NCI-H2196 treated with DMSO at 0.1 percent for 48 hours (cell line): ENCODE results near the gene LDAH.

Source experiments
- DNase-seq: peaks from one replicate; lab custom pipeline; 2025; ENCODE audit not compliant: unreplicated experiment; lab: John Stamatoyannopoulos, UW

Gene LDAH

DNA sequence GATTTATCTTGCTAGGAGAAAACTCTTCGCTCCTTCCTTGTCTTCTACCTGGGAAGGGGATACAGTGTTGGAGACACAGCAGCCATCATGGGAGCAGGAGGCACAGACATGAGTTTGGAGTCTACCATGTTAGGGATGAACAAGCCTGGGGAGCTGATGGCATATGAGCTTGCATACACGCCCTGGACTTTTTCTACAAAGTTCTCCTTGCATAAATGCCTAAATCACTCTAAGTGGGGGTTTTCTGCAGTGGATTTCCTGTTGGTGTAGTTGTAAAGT, 168.4 kb downstream of the LDAH start:
- DNase-seq: no peak

DNA sequence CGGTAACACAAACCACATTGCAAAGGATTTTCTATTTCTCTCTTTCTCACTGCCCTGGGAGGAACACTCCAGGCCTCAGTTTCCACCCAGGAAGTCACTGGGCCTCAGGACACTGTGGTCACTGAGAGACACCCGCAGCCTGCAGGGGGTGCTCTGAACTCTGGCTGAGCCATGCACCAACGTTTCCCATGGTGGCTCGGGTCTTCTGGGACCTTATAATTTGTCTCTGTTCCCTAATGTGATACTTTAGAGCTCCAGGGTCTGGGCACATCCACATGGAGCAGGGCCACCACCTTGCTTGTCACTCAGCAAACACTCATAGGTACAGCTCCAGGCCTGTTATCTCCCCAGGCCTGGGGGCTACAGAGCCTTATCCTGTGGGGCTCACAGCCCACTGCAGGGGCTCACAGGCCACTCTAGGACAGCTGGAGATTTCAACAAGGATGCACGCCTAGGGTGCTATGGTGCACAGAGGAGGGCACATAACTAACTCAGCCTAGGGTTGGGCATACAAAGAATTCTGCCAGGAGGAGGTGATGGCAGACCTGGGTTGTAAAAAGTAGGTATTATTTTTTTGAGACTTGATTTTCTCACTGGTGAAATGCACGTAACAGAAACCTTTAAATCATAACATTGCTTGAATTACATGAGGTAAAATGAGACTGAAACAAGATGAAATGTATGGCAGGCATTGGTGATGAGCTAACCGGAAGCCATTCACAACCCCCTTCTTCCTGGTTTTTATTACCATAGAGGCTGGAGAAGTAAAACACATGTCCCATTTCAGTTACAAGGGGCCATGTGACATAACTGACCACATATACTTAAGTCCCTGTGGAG, 169.0 kb downstream of the LDAH start:
- no peak for DNase-seq

- no peak for DNase-seq
These were observed 170.0 kb downstream of the LDAH start for GRCh38 chr2:20652673-20653575.

DNA sequence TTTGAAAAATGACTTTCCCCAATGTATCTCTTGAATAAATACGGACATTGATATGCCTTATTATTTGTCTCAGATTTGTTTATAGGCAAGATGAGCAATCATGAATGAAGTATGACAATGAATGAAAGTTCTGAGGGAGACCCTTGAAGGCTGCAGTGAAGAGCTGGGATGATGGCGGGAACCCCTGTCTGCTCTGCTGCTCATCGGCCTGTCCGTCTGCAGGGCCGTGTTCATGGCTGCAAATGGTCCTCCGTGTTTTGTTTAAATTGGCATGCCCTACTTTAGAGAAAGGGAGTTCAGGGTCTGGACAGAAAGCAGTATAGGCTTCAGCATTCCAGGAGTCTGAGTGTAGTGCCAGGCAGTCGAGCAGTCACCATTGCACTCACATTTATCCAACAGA, 170.8 kb downstream of the LDAH start:
- no peak for DNase-seq

- DNase-seq: no peak
These were observed 171.2 kb downstream of the LDAH start for GRCh38 chr2:20651731-20652099.

GRCh38 chr2:20650877-20651730, 171.8 kb downstream of the LDAH start, which contains the start of gene HS1BP3:
Gene HS1BP3 (minus strand): TSS chr2:20651098. CDS start chr2:20651063, 35 bp downstream.
- peak; percentile 52 for DNase-seq

GRCh38 chr2:20650393-20650876, 172.5 kb downstream of the LDAH start:
- DNase-seq: no peak

- no peak for DNase-seq
These were observed 172.9 kb downstream of the LDAH start for GRCh38 chr2:20649976-20650375.

DNA sequence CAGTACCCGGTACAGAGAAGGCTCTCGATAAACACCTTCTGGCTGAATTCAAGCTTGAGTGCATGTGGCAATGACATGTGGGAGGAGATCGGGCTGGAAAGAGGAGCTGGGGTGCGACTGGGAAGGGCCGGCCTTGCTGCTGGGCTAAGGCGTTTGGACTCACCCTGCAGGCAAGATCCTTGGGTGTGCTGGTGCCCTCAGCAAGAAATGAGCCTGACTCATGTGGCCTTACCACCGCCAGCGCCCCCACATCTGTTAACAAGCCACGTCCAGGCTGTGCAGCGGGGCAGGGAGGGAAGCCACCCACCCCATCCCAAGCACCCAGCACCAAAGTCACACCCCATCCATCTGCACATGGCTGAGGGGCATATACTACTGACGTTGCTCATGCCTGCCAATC, 173.3 kb downstream of the LDAH start:
- DNase-seq: no peak

- DNase-seq: no peak
These were observed 174.1 kb downstream of the LDAH start for GRCh38 chr2:20648831-20649230.

DNA sequence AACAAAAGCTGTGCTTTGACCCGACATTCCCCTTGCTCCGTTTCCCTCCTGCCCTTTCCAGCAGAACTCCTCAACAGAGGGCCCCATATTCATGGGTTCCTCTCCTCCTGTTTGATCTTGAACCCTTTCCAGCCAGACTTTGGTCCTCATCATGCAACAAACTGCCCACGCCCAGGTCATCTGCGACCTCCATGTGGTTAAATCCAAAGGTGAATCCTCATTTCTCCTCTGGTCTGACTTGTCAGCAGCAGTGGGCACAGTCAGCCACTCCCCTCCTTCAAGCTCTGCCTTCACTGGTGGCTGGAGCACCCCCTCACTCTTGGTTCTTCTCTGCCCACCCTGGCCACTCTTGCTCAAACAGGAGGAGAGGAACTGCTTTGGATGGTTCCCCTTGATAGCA, 174.7 kb downstream of the LDAH start:
- no peak for DNase-seq

DNA sequence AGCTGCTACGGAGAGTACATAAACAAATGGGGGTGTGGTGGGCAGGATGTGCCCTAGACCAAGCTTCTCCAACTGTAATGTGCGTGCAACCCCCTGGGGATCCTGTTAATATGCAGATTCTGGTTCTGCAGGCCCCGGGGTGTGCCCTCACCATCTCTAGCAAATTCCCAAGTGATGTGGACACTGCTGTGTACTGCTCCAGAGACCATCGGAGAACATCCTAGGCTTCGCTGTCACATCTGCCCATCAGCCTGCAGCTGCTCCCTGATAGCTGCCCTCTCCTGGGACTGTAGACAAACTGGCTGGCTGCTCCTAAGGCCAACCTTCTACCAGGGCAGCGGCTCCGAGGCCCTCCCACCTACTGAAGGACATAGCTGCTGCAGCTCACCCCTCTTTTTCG, 175.2 kb downstream of the LDAH start:
- no peak for DNase-seq

DNA sequence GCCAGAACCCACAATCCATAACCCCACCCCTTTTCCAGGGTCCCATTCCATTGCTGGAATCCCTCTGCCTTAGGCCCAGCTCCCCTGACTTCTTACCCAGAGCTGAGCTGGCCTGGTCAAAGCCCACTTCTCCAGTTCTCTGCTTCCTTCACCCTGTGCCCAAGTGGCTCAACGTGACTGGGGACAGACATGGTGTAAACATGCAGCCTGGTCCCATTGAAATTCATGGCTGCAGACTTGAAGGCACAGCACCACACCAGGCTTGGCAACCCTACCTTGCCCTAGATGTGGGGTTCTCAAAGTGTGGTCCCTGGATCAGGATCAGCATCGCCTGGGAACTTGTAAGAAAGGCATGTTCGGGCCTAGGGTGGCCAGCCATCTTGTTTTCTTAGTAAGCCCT, 175.7 kb downstream of the LDAH start:
- no peak for DNase-seq

- no peak for DNase-seq
These were observed 176.5 kb downstream of the LDAH start for GRCh38 chr2:20646446-20646845.

DNA sequence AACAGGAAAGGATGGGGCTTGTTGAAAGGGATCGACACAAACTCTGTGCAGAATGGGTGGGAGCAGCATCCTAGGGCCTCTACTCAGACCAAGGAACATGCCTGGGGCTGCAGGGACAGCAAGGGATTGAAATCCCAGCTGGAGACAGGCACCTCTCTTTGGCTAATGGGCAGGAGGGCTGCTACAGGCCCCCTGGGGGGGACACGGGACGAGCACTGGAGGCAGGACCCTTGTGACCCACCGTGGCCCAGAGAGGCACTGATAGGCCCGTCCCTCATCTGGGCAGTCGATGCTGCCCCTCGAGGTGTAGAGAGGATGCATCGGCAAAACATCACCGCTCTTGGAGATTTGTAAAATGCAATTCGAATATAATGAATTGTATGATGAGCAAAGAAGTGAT, 177.1 kb downstream of the LDAH start:
- no peak for DNase-seq

DNA sequence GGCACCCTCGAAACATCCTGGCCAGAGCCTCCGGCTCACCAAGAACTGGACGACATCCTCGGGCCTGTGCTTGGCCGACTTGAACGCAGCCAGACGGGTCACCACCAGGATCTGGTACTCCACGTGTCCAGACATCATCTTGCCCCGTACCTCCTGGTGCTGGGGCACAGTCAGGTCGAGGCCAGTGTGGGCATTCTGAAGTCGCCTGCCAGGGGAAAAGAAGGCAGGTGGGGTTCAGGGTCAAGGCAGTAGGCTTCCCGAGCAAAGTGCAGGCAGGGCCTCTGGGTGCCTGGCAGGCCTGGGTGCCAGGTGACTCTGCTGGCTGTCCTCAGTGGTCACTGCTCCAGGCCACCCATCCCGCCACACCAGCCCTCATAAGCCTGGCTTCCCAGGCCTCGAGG, 177.6 kb downstream of the LDAH start:
- no peak for DNase-seq

- DNase-seq: no peak
These were observed 179.1 kb downstream of the LDAH start for GRCh38 chr2:20643826-20644225.

GRCh38 chr2:20643060-20643459, 179.8 kb downstream of the LDAH start:
- DNase-seq: no peak

GRCh38 chr2:20642055-20642971, 180.6 kb downstream of the LDAH start:
- DNase-seq: no peak
